HUES64 (cell line): ENCODE measurements around the gene IQCH.
"Not testable (repeated sequence)": the region's sequence is repeated elsewhere in the genome, so short reads cannot be mapped to it uniquely, and the experiment has no call there.

Experiments used
- H3K27ac ChIP-seq: 2 replicates; pipeline ENCODE4 v1.7.0; 2013; ENCODE audit warnings: low read depth, low read length, inconsistent platforms
- H3K27me3 ChIP-seq: 2 replicates; pipeline ENCODE4 v1.6.1; 2013; ENCODE audit warnings: mild to moderate bottlenecking, low read length; ENCODE audit not compliant: insufficient read depth
- H3K36me3 ChIP-seq: 2 replicates; pipeline ENCODE4 v1.6.1; 2013; ENCODE audit warnings: mild to moderate bottlenecking, low read length; ENCODE audit not compliant: insufficient read depth
- H3K4me1 ChIP-seq: 2 replicates; pipeline ENCODE4 v1.6.1; 2013; ENCODE audit warnings: mild to moderate bottlenecking, low read length, moderate library complexity; ENCODE audit not compliant: insufficient read depth
- H3K4me3 ChIP-seq: 2 replicates; pipeline ENCODE4 v1.5.1; 2013; ENCODE audit warnings: mild to moderate bottlenecking, low read length, moderate library complexity
- H3K9ac ChIP-seq: 2 replicates; pipeline ENCODE4 v1.6.1; 2013; ENCODE audit warnings: mild to moderate bottlenecking, low read depth, low read length
- H3K9me3 ChIP-seq: 2 replicates; pipeline ENCODE4 v1.6.1; 2013; ENCODE audit warnings: low read depth, low read length; ENCODE audit not compliant: insufficient read depth
- WGBS: fragments of 150-250, 120-280 bp; methylation state at CpG from one replicate; pipeline ENCODE4 v1.1.7; 2013; ENCODE audit warnings: missing lambda C conversion rate; 5-methylcytosine and 5-hydroxymethylcytosine counted together

The IQCH gene

DNA sequence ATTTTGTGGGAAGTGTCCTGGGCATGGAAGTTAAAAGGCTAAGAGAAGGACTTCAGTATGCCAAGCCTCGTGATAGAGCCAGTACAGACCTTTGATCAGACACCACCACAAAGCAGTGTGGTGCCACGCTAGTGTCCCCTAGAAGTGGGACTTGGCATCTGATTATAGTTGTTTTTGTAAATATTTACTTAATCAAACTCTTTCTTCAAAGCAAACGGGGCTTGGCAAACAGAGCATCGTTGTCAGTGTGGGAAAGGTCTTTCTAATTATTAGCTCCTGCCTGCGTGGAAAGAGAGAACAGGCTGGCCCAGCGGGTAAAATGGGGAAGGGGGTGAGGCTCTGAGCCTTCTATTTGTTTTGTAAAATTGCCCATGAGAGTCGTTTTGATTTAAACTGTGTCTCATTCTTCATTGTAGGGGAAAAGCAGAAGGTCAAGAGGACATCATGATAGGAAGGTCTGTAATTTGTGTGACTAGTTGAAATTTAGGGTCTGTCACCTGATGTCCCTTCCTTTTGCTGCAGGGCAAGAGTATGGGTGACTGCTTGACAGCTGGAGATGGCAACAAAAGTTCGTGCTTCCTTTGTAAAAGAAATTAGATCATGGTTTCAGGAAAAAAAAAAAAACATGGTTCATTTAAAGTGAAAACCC lies 105.0 kb downstream of the IQCH start:
- Histone ChIP-seq H3K9ac (no peak overlapping the region), H3K4me1 (peaks cover 21% of the 10 kb centered on the region), H3K27ac (no peak overlapping the region), H3K9me3 (no peaks in the 10 kb centered on the region), H3K27me3 (no peaks in the 10 kb centered on the region), H3K4me3 (no peak overlapping the region), H3K36me3 (no peaks in the 10 kb centered on the region)
- 53% methylated on average over 7 of the region's 8 CpGs for WGBS

DNA sequence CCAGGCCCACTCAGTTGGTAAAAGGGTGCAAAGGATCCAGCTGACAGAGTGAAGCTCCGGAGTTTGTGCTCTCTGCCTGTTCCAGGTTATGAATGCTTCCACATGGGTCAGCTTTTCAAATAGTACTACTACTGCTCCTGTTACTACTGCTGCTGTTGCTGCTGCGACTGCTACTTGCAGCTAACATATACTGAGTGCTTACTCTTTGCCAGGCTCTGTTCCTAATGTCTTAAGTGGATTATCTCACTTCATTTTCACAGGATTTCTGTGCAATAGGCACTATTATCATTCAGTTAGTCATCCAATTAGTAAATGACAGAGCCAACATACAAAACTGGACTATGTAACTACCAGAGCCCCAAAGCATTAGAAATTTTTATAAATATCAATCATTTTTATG lies 106.5 kb downstream of the IQCH start:
- no peak overlapping the region for H3K4me3 ChIP-seq
- H3K36me3 ChIP-seq, result no peaks in the 10 kb centered on the region
- no peaks in the 10 kb centered on the region for H3K27me3 ChIP-seq
- no peak overlapping the region for H3K27ac ChIP-seq
- peaks cover 19% of the 10 kb centered on the region for H3K4me1 ChIP-seq
- WGBS, result 91% methylated on average over 2 of the region's 2 CpGs
- no peak overlapping the region for H3K9ac ChIP-seq
- H3K9me3 ChIP-seq, result no peaks in the 10 kb centered on the region

DNA sequence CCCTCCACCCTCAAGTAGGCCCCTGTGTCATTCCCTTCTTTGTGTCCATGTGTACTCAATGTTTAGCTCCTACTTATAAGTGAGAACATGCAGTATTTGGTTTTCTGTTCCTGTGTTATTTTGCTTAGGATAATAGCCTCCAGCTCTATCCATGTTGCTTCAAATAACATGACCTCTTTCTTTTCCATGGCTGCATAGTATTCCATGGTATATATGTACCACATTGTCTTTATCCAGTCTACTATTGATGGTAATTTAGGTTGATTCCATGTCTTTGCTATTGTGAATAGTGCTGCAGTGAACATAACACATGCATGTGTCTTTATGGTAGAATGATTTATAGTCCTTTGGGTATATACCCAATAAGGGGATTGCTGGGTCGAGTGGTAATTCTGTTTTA lies 109.1 kb downstream of the IQCH start:
- H3K9me3 ChIP-seq, H3K9ac ChIP-seq, H3K4me1 ChIP-seq, H3K27ac ChIP-seq, H3K36me3 ChIP-seq, H3K27me3 ChIP-seq, H3K4me3 ChIP-seq: not testable (repeated sequence)
- 100% methylated on average over 1 of the region's 1 CpG for WGBS

DNA sequence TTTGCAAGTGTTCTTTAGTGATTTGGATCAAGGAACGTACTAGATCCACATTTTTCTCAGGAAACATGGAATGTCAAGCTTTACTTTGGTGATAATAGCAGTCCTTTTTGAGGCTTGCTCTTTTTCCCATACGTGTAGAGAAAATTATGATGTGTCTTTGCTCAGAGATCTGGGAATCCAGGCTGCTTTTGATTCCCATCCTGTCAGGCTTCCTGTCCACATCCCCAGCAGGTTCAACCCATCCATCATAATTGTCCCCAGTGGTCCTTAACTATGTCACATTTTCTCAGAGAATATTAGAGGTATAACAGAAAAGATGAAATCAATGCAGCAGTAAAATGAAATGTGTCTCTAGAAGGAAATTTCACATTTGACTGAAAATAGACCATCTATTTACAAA lies 111.4 kb downstream of the IQCH start:
- 91% methylated on average over 2 of the region's 2 CpGs for WGBS

GRCh38 chr15:67366904-67367303 lies 112.3 kb downstream of the IQCH start:
- H3K4me1 ChIP-seq, result no peaks in the 10 kb centered on the region
- 42% methylated on average over 1 of the region's 1 CpG for WGBS
- no peaks in the 10 kb centered on the region for H3K27me3 ChIP-seq
- no peak overlapping the region for H3K9ac ChIP-seq
- H3K4me3 ChIP-seq, result no peak overlapping the region
- no peaks in the 10 kb centered on the region for H3K36me3 ChIP-seq
- no peak overlapping the region for H3K27ac ChIP-seq
- H3K9me3 ChIP-seq, result no peaks in the 10 kb centered on the region

More for the DNA sequence above, 111.4 kb downstream of the IQCH start:
- H3K36me3 ChIP-seq, result no peaks in the 10 kb centered on the region
- no peaks in the 10 kb centered on the region for H3K9me3 ChIP-seq
- no peaks in the 10 kb centered on the region for H3K4me1 ChIP-seq
- H3K27me3 ChIP-seq, result no peaks in the 10 kb centered on the region
- H3K27ac ChIP-seq, result no peak overlapping the region
- H3K4me3 ChIP-seq, result no peak overlapping the region
- H3K9ac ChIP-seq, result no peak overlapping the region

GRCh38 chr15:67369359-67369998 lies 114.9 kb downstream of the IQCH start:
- H3K9ac ChIP-seq, result no peak overlapping the region
- H3K9me3 ChIP-seq, result no peaks in the 10 kb centered on the region
- H3K4me3 ChIP-seq, result no peak overlapping the region
- H3K4me1 ChIP-seq, result peaks cover 10% of the 10 kb centered on the region
- 97% methylated on average over 2 of the region's 2 CpGs for WGBS
- H3K27me3 ChIP-seq, result no peaks in the 10 kb centered on the region
- H3K27ac ChIP-seq, result no peak overlapping the region
- H3K36me3 ChIP-seq, result no peaks in the 10 kb centered on the region

- H3K27me3 ChIP-seq, result no peaks in the 10 kb centered on the region
- H3K9ac ChIP-seq, result no peak overlapping the region
- peaks cover 10% of the 10 kb centered on the region for H3K4me1 ChIP-seq
- 96% methylated on average over 9 of the region's 9 CpGs for WGBS
- no peak overlapping the region for H3K27ac ChIP-seq
- no peaks in the 10 kb centered on the region for H3K36me3 ChIP-seq
- no peak overlapping the region for H3K4me3 ChIP-seq
- no peaks in the 10 kb centered on the region for H3K9me3 ChIP-seq
These were observed 115.8 kb downstream of the IQCH start for GRCh38 chr15:67370206-67370954.

DNA sequence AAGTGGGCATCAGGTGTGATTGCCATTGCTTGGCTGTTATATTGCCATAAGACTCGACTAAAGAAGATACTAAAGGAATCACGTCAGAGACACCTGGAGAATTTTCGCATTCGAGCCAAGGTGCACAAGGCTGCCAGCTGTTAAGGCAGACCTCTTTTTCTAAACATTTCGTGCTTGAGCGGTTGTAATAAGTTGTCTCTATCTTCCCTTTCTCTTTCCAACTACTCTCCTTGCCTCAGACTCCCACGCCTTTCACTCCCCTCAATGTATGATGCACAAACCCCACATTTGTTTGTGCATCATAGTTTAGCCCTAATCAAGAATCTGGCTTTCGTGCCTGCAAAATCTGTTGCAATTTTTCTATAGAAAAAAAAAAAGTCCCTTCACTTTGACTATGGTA lies 118.0 kb downstream of the IQCH start:
- Histone ChIP-seq H3K4me1 (peaks cover 10% of the 10 kb centered on the region), H3K36me3 (no peaks in the 10 kb centered on the region), H3K4me3 (no peak overlapping the region), H3K27ac (no peak overlapping the region), H3K9me3 (no peaks in the 10 kb centered on the region), H3K9ac (no peak overlapping the region), H3K27me3 (no peaks in the 10 kb centered on the region)
- WGBS, result 94% methylated on average over 8 of the region's 8 CpGs

- 92% methylated on average over 6 of the region's 6 CpGs for WGBS
- Histone ChIP-seq H3K27ac (no peak overlapping the region), H3K9me3 (no peaks in the 10 kb centered on the region), H3K36me3 (no peaks in the 10 kb centered on the region), H3K9ac (no peak overlapping the region), H3K27me3 (no peaks in the 10 kb centered on the region), H3K4me3 (no peak overlapping the region), H3K4me1 (peaks cover 10% of the 10 kb centered on the region)
These were observed 118.5 kb downstream of the IQCH start for GRCh38 chr15:67372986-67373675.

GRCh38 chr15:67373971-67374370 lies 119.4 kb downstream of the IQCH start:
- H3K36me3 ChIP-seq, result no peaks in the 10 kb centered on the region
- no peak overlapping the region for H3K4me3 ChIP-seq
- peaks cover 10% of the 10 kb centered on the region for H3K4me1 ChIP-seq
- H3K27me3 ChIP-seq, result no peaks in the 10 kb centered on the region
- no peak overlapping the region for H3K27ac ChIP-seq
- no peak overlapping the region for H3K9ac ChIP-seq
- H3K9me3 ChIP-seq, result no peaks in the 10 kb centered on the region

- Histone ChIP-seq H3K27me3 (no peaks in the 10 kb centered on the region), H3K9me3 (no peaks in the 10 kb centered on the region), H3K9ac (no peak overlapping the region), H3K36me3 (no peaks in the 10 kb centered on the region), H3K27ac (no peak overlapping the region), H3K4me1 (no peaks in the 10 kb centered on the region), H3K4me3 (no peak overlapping the region)
- 94% methylated on average over 2 of the region's 3 CpGs for WGBS
These were observed 124.9 kb downstream of the IQCH start for GRCh38 chr15:67379530-67379929.
